HG03025 (cell line): Measurements from ENCODE around the gene MRPS5.
"Not testable (repeated sequence)": the region's sequence is repeated elsewhere in the genome, so short reads cannot be mapped to it uniquely, and the experiment has no call there.

ENCODE experiments used
- ATAC-seq: cut with Tn5 transposase; IDR thresholded peaks from one replicate; pipeline ENCODE4 v1.9.1; 2021; ENCODE audit warnings: mild to moderate bottlenecking, moderate library complexity; ENCODE audit not compliant: unreplicated experiment, low FRiP score

The MRPS5 gene

DNA sequence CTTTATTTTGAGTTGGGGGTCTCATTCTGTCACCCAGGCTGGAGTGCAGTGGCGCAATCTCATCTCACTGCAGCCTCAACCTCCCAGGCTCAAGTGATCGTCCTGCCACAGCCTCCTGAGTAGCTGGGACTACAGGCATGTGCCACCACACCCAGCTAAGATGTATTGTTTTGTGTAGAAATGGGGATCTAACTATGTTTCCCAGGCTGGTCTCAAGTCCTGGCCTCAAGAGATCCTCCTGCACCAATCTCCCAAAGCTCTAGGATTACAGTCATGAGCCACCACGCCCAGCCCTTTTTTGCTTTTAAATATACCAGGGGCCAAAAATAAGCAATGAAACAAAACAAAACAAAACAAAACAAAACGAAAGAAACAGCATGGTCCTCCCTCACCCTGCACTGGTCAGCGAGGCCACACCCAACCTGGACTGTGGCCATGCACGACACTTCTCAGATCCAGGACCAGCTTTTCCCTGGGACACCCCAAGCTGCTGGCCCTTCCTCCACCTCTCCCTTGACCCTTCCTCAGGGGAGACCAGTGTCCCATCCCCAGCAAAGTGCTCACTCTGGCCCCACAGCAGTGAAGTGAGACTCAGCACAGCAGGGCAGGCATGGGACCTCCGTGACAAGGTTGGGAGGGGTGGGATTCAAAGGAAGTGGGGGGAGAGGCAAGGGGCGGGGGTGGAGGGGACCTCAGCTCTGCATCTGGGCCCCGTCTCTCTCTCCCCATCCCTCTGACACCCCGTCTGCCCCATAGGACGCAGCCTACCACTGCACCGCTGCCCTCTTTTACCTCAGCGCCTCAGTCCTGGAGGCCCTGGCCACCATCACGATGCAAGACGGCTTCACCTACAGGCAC, 72.6 kb downstream of the MRPS5 start:
- no peak for ATAC-seq

DNA sequence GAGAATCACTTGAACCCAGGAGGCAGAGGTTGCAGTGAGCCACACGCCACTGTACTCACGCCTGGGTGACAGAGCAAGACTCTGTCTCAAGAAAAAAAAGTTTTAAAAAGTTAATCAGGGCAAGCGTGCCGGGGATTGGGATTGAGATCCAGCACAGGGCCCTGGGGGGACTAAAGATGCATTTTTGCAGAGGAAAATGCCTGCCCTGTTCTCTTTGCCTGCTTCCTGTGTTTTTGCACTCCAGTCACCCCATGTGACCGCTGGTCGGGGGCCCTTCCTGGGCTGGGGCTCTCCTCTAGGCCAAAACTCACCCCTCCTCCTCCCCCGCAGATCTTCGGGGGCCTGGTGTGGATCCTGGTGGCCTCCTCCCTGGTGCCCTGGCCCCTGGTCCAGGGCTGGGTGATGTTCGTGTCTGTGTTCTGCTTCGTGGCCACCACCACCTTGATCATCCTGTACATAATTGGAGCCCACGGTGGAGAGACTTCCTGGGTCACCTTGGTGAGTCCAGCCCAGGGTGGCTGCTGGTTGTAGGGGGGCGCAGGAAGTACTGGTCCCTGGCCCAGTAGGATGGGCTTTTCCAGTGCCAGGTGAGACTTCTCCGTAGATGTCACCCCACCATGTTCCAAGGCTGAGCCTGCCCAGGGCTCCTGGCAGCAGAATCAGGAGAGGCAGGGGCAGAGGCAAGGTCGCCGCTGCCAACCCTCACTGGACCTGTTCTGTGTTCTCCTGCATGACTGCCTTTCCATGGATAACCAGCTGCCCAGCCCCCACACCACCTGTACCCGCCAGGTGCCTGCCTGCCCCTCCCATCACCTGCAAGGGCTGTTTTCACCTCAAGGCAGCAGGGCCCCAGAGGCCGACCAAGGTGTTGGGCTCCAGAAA, 73.7 kb downstream of the MRPS5 start:
- no peak for ATAC-seq

DNA sequence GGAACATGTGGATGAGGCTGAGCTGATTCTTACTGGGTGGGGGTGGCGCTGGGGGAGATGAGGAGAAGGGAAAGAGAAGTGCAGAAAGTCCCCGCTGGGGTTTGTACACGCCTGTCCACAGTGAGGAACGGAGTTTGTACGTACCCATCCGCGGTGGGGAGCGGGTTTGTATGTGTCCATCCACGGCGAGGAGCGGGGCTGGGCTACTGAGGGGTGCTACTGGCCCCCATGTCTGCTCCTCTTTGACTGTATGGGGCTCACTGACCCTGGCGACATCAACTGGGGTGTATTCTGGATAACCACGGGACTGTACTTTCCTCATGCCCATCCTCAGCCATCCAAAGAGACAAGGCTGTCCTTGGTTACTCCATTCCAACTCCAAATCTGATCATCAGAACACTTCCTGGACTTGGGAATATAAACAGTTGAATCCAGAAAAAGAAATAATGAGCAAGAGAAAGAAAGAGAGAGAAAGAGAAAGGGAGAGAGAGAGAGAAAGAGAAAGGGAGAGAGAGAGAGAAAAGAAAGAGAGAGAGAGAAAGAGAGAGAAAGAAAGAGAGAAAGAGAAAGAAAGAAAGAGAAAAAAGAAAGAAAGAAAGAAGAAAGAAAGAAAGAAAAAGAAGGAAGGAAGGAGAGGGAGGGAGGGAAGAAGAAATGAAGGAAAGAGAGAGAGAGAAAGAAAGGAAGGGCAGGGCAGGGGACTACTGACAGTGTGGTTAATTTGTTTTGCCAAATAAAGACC, 75.1 kb downstream of the MRPS5 start:
- no peak for ATAC-seq

DNA sequence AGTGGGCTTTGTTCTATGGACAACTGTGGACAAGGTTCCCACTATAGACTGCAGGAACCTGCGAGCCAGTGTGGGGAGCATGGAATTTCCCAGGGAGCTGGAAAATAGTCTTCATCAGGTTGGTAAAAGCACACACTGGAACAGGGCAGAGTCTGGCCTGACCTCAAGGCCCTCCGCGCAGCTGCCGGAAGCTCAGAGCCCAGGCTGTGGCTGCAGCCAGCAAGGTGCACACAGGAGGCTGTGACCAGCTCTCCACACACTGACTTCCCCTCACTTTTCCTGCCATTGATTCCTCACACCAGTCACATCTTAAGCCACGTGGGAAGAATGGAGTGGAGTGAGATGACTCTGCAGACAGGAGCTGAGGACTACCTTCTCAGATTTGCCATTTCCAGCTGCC, 77.0 kb downstream of the MRPS5 start:
- ATAC-seq = no peak

DNA sequence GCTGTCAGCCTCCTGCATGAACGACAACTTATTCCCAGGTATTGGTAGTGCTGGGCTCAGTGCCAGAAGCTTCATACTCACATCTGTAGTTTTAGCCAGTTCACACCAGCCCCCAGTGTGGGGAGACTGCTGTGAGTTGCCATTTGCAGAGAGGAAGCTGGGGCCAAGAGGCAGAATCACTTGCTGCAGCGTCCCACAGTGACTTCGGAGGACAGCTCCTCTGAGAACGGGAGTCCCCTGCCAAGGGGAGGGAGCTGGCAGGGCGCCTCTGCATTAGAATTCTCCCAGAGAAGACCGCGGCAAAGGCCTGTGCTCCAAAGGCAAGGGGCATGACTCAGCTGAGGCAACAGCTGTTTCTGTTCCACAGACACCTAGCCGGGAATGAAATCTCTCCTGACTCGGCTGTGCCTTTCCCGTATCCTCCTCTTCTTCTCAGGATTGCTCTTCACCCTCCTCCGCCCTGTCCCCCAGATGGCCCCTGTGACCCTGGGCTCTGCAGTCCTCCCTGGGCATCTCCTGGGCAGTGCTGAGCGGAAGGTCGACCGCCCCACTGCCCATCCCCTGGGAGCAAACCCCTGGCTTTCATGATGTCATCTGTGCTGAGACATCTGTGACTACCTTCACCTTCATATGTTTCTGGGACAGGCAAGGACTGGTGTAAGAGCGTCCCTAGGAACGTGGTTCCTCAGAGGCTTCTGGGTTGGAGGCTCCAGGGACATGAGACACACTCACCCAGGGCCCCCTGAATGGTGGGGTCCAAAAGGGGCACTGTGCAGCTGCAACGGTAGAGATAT, 78.1 kb downstream of the MRPS5 start:
- no peak for ATAC-seq

DNA sequence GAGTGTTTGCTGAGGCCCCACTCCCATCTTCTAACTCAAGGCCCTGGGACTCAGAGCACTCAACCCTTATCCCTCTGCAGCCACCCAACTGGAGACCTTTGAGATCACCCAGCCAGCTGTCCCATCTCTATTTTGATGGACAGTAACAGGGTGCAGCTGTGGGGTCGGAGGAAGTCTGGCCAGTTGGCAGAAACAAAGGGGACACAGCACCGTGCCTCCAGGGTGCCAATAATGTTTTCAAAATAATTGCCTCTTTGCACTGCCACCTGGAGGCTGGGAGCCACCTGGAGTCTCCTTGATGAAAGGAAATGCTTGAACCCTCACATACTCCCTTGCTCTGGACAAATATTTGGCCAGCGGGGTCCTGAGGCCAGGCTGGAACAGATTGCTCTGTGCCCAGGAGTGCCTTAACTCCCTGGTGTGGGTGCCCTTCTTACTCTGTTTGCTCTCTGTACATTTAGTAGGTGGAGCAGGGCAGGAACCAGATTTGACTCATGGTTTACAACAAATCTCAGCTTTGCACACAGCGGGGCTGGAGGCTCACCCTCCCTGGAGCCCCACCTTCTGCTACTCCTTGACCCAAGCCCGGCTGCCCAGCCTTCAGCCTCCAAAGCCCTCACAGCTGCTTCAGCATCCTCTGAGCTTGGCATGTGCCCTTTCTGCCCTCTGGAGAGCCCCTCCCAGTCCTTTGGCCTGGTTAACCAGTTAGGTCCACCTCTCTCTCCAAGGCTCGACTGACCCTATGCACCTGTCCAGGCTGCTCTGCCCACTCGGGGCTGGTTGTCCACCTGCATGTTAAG, 78.9 kb downstream of the MRPS5 start:
- ATAC-seq = no peak

DNA sequence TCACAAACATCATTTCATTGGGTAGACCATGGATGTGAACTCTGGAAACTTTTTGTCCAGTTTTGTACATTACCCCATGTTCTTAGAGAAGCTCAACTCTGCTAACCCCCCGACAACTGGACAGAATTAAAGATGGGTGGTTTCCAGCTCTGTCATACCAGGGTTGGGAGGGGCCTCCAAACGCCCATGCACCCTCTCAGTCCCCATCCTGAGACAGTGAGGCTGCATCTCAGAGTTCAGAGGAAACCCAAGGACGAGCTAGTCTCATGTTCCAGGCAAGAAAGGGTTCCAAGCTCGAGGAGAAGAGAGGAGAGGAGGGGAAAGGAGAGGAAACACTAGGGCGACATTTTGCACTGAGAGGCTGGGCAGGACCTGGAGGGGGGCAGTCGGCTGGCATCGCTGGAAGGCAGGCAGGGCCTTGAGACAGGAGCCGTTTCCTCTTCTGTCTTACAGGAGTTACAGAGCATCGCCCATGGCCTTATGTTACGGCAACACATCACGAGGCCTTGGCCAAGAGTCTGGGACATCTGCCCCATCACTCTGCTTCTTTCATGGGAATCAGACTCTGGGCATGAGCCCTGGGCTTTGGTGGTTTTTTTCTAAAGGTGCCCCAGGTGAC, 79.7 kb downstream of the MRPS5 start:
- ATAC-seq = no peak

DNA sequence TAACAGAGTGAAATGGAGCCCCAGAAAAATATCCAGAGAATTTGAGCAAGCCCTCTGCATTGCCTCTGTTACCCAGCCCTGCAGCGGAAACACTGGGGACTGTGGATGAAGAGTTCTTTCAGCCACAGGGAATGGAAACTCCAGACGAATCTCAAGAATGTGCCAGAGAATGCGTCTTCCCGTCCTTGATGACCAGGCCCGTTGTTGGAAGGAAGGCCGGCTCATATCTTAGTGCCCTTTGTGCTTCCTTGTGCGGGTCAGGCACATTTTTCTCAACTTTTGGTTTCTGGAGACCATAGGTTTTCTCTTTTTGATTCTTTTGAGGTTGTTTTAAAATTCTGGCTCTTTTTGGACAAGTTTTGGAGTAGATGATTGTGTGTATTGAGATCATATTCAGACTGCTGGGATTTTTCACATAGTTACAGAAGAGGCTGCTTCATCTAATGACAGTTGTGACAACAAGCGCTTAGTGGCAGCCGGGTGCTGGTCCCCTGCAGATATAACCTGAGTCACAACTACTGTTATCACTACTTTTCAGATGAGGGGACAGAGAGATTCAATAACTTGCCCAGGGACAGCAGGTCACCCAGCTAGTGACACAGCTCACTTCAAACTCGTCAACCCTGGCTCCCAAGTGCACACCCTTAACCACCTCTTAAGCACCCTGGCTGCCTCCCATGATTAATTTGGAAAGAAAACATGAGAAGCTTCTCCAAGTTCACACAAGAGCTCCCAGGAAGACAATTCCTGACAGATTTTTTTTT, 80.4 kb downstream of the MRPS5 start:
- no peak for ATAC-seq

DNA sequence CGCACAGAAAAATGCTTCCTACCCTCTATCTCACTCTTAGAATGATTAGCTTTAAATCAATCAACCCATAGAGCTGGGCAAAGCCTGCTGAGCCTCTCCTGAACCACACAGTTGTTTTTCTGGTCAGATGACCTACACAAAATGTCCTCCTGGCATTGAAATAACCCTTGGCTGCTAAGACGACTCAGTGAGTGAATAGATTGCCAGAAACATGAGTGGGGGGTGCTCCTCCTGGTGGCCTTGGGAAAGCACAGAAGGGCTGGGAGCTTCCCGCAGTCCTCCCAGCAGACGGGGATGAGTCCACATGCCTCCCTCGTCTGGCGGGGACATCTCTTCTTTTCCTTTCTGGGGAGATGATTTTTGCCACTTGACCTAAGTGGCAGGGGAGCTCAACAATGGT, 81.2 kb downstream of the MRPS5 start:
- no peak for ATAC-seq

DNA sequence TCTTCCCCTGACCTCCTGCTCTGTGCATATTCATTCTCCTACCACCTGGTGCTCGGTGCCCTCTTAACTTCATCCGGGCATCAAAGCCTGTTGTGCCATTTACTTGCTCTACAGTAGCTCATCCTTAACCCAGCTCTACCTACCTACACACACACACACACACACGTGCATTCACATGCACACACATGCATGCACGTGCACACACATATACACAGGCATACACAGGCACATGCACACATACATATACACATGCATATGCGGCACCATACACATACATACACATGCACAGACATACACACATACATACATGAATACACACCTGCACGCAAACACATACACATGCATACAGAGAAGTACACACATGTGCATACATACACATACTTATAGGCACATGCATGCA, 81.6 kb downstream of the MRPS5 start:
- no peak for ATAC-seq

DNA sequence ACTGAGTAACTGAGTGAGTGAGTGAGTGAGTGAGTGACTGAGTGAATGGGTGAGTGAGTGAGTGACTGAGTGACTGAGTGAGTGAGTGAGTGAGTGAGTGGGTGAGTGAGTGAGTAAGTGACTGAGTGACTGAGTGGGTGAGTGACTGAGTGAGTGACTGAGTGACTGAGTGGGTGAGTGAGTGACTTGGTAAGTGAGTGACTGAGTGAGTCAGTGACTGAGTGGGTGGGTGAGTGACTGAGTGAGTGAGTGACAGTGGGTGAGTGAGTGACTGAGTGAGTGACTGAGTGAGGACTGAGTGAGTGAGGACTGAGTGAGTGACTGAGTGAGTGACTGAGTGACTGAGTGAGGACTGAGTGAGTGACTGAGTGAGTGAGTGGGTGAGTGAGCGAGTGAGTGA, 82.2 kb downstream of the MRPS5 start:
- no peak for ATAC-seq

DNA sequence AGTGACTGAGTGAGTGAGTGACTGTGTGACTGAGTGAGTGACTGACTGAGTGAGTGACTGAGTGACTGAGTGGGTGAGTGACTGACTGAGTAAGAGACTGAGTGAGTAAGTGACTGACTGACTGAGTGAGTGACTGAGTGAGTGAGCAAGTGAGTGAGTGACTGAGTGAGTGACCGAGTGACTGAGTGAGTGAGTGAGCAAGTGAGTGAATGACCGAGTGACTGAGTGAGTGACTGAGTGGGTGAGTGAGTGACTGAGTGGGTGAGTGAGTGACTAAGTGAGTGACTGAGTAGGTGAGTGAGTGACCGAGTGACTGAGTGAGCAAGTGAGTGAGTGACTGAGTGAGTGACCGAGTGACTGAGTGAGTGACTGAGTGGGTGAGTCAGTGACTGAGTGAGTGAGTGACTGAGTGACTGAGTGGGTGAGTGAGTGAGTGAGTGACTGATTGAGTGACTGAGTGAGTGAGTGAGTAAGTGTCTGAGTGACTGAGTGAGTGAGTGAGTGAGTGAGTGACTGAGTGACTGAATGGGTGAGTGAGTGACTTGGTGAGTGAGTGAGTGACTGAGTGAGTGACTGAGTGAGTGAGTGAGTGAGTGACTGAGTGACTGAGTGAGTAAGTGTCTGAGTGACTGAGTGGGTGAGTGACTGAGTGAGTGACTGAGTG, 82.8 kb downstream of the MRPS5 start:
- ATAC-seq = no peak

DNA sequence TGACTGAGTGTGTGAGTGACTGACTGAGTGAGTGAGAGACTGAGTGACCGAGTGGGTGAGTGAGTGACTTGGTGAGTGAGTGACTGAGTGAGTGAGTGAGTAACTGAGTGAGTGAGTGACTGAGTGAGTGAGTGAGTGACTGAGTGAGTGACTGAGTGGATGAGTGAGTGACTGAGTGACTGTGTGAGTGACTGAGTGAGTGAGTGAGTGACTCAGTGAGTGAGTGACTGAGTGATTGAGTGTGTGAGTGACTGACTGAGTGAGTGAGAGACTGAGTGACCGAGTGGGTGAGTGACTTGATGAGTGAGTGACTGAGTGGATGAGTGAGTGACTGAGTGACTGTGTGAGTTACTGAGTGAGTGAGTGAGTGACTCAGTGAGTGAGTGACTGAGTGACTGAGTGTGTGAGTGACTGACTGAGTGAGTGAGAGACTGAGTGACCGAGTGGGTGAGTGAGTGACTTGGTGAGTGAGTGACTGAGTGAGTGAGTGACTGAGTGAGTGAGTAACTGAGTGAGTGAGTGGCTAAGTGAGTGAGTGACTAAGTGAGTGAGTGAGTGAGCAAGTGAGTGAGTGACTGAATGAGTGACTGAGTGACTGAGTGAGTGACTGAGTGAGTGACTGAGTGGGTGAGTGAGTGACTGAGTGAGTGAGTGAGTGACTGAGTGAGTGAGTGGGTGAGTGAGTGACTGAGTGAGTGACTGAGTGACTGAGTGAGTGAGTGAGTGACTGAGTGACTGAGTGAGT, 83.6 kb downstream of the MRPS5 start:
- not testable (repeated sequence) for ATAC-seq

DNA sequence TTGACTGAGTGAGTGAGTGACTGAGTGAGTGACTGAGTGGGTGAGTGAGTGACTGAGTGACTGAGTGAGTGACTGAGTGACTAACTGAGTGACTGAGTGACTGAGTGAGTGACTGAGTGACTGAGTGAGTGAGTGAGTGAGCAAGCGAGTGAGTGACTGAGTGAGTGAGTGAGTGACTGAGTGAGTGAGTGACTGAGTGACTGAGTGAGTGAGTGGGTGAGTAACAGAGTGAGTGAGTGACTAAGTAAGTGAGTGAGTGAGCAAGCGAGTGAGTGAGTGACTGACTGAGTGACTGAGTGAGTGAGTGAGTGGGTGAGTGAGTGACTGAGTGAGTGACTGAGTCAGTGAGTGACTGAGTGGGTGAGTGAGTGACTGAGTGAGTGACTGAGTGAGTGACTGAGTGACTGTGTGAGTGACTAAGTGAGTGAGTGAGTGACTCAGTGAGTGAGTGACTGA, 84.2 kb downstream of the MRPS5 start:
- no peak for ATAC-seq

DNA sequence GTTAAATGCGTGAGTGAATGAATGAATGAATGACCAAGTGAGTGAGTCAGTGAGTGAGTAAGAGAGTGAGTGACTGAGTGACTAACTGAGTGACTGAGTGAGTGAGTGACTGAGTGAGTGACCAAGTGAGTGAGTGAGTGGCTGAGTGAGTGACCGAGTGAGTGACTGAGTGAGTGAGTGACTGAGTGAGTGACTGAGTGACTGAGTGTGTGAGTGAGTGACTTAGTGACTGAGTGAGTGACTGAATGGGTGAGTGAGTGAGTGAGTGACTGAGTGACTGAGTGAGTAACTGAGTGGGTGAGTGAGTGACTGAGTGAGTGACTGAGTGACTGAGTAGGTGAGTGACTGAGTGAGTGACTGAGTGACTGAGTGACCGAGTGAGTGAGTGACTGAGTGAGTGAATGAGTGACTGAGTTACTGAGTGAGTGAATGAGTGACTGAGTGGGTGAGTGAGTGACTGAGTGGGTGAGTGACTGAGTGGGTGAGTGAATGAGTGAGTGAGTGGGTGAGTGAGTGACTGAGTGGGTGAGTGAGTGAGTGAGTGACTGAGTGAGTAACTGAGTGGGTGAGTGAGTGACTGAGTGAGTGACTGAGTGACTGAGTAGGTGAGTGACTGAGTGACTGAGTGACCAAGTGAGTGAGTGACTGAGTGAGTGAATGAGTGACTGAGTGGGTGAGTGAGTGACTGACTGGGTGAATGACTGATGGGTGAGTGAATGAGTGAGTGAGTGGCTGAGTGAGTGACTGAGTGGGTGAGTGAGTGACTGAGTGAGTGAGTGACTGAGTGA, 84.8 kb downstream of the MRPS5 start:
- no peak for ATAC-seq
